GM12892 (cell line): ENCODE results near the gene TMEM138.

ENCODE experiments used
- POLR2A ChIP-seq: IDR thresholded peaks from 2 replicates; pipeline ENCODE4 v1.6.1; 2011; ENCODE audit warnings: low read depth, low read length, control low read depth
- POLR2AphosphoS5 ChIP-seq: IDR thresholded peaks from 2 replicates; pipeline ENCODE4 v1.6.1; 2011; ENCODE audit warnings: low read depth, low read length, control low read depth
- TAF1 ChIP-seq: IDR thresholded peaks from 2 replicates; pipeline ENCODE4 v1.6.1; 2011; ENCODE audit warnings: low read depth, mild to moderate bottlenecking, control low read depth, low read length, borderline replicate concordance

DNA sequence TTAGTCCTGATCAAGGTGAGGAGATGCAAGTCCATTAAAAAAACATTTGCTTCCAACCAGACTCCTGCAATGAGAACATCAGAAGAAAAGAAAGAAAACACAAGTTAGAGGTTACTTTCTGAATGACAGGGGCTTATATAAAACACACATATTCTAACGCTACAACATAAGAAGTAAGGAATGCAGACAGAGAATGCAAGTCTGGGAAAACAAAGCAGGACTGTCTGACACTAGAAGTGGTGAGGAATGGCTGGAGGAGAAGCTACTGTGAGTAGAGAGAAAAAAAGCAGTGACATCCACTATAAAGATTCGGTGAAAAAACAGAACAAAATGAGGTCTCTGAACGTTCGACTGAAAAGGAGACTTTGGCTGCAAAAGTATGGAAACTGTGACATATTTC, 42.5 kb downstream of the TMEM138 start:
- TF ChIP-seq POLR2A: no peak
- TF ChIP-seq POLR2AphosphoS5: no peak
- TF ChIP-seq TAF1: no peak
